RWPE2 (cell line): ENCODE measurements around the gene SOX6.
A peak's percentile ranks its signal among the peaks of the same experiment; 100 is the strongest.

Source experiments
- ATAC-seq: fragments of 200-7000 bp; cut with Tn5 transposase; 3 replicates; pipeline ENCODE4 v1.9.1; 2021; ENCODE audit warnings: low read depth
- DNase-seq: peaks from one replicate; pipeline ENCODE4 v3.0.0-alpha.2; 2020; ENCODE audit warnings: low spot score
- H3K27ac ChIP-seq: fragments of 450-650 bp; 2 replicates; pipeline ENCODE4 v1.5.1; 2017; ENCODE audit warnings: mild to moderate bottlenecking; ENCODE audit not compliant: poor library complexity, severe bottlenecking
- H3K27me3 ChIP-seq: fragments of 250-450 bp; sonication (Bioruptor Pico); 2 replicates; pipeline ENCODE4 v1.5.1; 2021; ENCODE audit warnings: mild to moderate bottlenecking, moderate library complexity; ENCODE audit not compliant: insufficient read depth, poor library complexity, severe bottlenecking
- H3K36me3 ChIP-seq: fragments of 250-450 bp; sonication (Bioruptor Pico); 2 replicates; pipeline ENCODE4 v1.5.1; 2020; ENCODE audit warnings: low read depth, mild to moderate bottlenecking, moderate library complexity
- H3K4me1 ChIP-seq: fragments of 250-450 bp; sonication (Bioruptor Pico); 2 replicates; pipeline ENCODE4 v1.5.1; 2021; ENCODE audit warnings: mild to moderate bottlenecking, moderate library complexity; ENCODE audit not compliant: insufficient read depth, poor library complexity, severe bottlenecking
- H3K4me3 ChIP-seq: fragments of 250-450 bp; sonication (Bioruptor Pico); 2 replicates; pipeline ENCODE4 v1.5.1; 2021; ENCODE audit warnings: mild to moderate bottlenecking, moderate library complexity; ENCODE audit not compliant: severe bottlenecking
- H3K9me3 ChIP-seq: fragments of 250-450 bp; sonication (Bioruptor Pico); 2 replicates; pipeline ENCODE4 v1.5.1; 2021; ENCODE audit warnings: mild to moderate bottlenecking, moderate library complexity; ENCODE audit not compliant: severe bottlenecking
- CTCF ChIP-seq: fragments of 450-650 bp; IDR thresholded peaks from one replicate; pipeline ENCODE4 v1.5.1; 2017; ENCODE audit warnings: mild to moderate bottlenecking, moderate library complexity; ENCODE audit not compliant: poor library complexity, severe bottlenecking

Gene SOX6

GRCh38 chr11:15920856-15921629 lies 435.3 kb downstream of the SOX6 start:
- ATAC-seq, result peak; percentile 89

GRCh38 chr11:15918674-15919073 lies 437.7 kb downstream of the SOX6 start:
- Histone ChIP-seq H3K27me3 (no peaks in the 10 kb centered on the region), H3K27ac (no peak overlapping the region), H3K4me3 (no peak overlapping the region), H3K9me3 (no peaks in the 10 kb centered on the region), H3K36me3 (no peaks in the 10 kb centered on the region), H3K4me1 (no peaks in the 10 kb centered on the region)
- no peak for ATAC-seq
- DNase-seq, result no peak
- no peak for TF ChIP-seq CTCF

More at GRCh38 chr11:15920856-15921629, 435.3 kb downstream of the SOX6 start:
- Histone ChIP-seq H3K4me1 (no peaks in the 10 kb centered on the region), H3K27me3 (no peaks in the 10 kb centered on the region), H3K27ac (peak overlapping the region; percentile 73), H3K9me3 (no peaks in the 10 kb centered on the region), H3K4me3 (no peak overlapping the region), H3K36me3 (no peaks in the 10 kb centered on the region)
- no peak for TF ChIP-seq CTCF
- no peak for DNase-seq

- TF ChIP-seq CTCF, result no peak
- H3K27me3 ChIP-seq, result no peaks in the 10 kb centered on the region
- ATAC-seq, result no peak
- DNase-seq, result no peak
- no peak overlapping the region for H3K27ac ChIP-seq
- no peak overlapping the region for H3K4me3 ChIP-seq
- no peaks in the 10 kb centered on the region for H3K9me3 ChIP-seq
- H3K4me1 ChIP-seq, result no peaks in the 10 kb centered on the region
- H3K36me3 ChIP-seq, result no peaks in the 10 kb centered on the region
Measured at GRCh38 chr11:15918212-15918611, 438.1 kb downstream of the SOX6 start.
